K562 (cell line): ENCODE data around the gene ARHGAP28. TPM values are rescaled to one million over a fixed set of nuclear protein-coding genes. Genes with fewer than 3 reads are reported as not detected.

Source experiments
- E2F3 ChIP-seq: fragments of 250-450 bp; sonication (Bioruptor Pico); IDR thresholded peaks from 2 replicates; pipeline ENCODE4 v1.4.0; 2020; ENCODE audit warnings: mild to moderate bottlenecking
- HBP1 ChIP-seq: fragments of 450-650 bp; formaldehyde crosslinking; IDR thresholded peaks from 2 replicates; pipeline ENCODE4 v1.4.0; 2022; ENCODE audit warnings: missing genetic modification characterization
- HNRNPH1 ChIP-seq: fragments of 200-400 bp; formaldehyde crosslinking; optimal IDR thresholded peaks from 2 replicates; pipeline ENCODE3; 2017; ENCODE audit warnings: low read depth, mild to moderate bottlenecking, low read length, moderate library complexity
- MAZ ChIP-seq, 2 experiments: fragments of 450-650 bp in 1 of 2; sonication (generic) in 1 of 2; formaldehyde crosslinking; IDR thresholded peaks in 1 of 2; conservative IDR thresholded peaks in 1 of 2; 2 replicates each; pipeline versions ENCODE4 v1.4.0 to v1.5.0; 2020; ENCODE audit warnings: mild to moderate bottlenecking in 1 of 2, missing genetic modification reagents in 1 of 2
- NR2C1 ChIP-seq, 2 experiments: fragments of 450-650 bp; IDR thresholded peaks; 2 replicates each; pipeline ENCODE4 v1.6.1; 2017; ENCODE audit warnings: mild to moderate bottlenecking in 2 of 2, antibody characterized with exemption in 1 of 2, inconsistent platforms in 1 of 2, missing compliant biosample characterization in 1 of 2, missing genetic modification characterization in 1 of 2
- NRF1 ChIP-seq, 2 experiments: fragments of 450-650 bp; IDR thresholded peaks in 1 of 2; conservative IDR thresholded peaks in 1 of 2; 2 replicates each; pipeline ENCODE4 v1.6.1; 2014; ENCODE audit warnings: mild to moderate bottlenecking in 2 of 2
- PML ChIP-seq: IDR thresholded peaks from 2 replicates; pipeline ENCODE4 v1.6.1; 2012; ENCODE audit warnings: low read length, inconsistent platforms
- ZC3H4 ChIP-seq: sonication (generic); formaldehyde crosslinking; IDR thresholded peaks from 2 replicates; pipeline ENCODE4 v1.9.0; 2021; ENCODE audit warnings: missing genetic modification reagents, borderline replicate concordance
- ZNF589 ChIP-seq: fragments of 200-800 bp; sonication (Bioruptor generic); IDR thresholded peaks from 2 replicates; pipeline ENCODE4 v1.6.1; 2016; ENCODE audit warnings: low read depth, missing genetic modification characterization, missing compliant biosample characterization
- ZNF609 ChIP-seq: sonication (generic); formaldehyde crosslinking; IDR thresholded peaks from 2 replicates; pipeline ENCODE4 v1.8.1; 2023; ENCODE audit warnings: missing genetic modification reagents, mild to moderate bottlenecking, borderline replicate concordance
- ZNF766 ChIP-seq: fragments of 200-800 bp; sonication (Bioruptor generic); conservative IDR thresholded peaks from 2 replicates; pipeline ENCODE4 v1.6.1; 2016; ENCODE audit warnings: missing genetic modification characterization, missing compliant biosample characterization
- polyA plus RNA-seq, 8 experiments: library from polyadenylated mRNA; depleted of rRNA in 4 of 8; stranded (reverse) in 5 of 8; unstranded in 3 of 8; fragments of >200 nt; fragmentation: Nextera tagmentation in 2 of 8; fragmentation: Illumina TruSeq in 1 of 8; extraction: Ambion mirVana in 2 of 8; extraction: Trizol in 1 of 8; gene quantifications; 2 replicates each; pipeline versions ENCODE4 v1.2.1 to v1.2.3, GENCODE V29; 2011 to 2014; ENCODE audit warnings: inconsistent platforms in 1 of 8, missing spikeins in 1 of 8
- total RNA-seq, 7 experiments: library from RNA; depleted of rRNA in 6 of 7; stranded (reverse); fragments of >200 nt in 6 of 7; fragmentation: Illumina TruSeq in 2 of 7; extraction: Trizol in 2 of 7; gene quantifications; 2 replicates each; pipeline versions ENCODE4 v1.2.1 to v1.2.3, GENCODE V29; 2011 to 2021; ENCODE audit warnings: low replicate concordance in 1 of 7

Gene ARHGAP28
- total and polyA plus RNA-seq, 9 of the 15 experiments (the other 6 are each of a cell fraction or from before 2014, with no cell fraction given) = 0.93 to 5.9 (median 5.0) TPM

DNA sequence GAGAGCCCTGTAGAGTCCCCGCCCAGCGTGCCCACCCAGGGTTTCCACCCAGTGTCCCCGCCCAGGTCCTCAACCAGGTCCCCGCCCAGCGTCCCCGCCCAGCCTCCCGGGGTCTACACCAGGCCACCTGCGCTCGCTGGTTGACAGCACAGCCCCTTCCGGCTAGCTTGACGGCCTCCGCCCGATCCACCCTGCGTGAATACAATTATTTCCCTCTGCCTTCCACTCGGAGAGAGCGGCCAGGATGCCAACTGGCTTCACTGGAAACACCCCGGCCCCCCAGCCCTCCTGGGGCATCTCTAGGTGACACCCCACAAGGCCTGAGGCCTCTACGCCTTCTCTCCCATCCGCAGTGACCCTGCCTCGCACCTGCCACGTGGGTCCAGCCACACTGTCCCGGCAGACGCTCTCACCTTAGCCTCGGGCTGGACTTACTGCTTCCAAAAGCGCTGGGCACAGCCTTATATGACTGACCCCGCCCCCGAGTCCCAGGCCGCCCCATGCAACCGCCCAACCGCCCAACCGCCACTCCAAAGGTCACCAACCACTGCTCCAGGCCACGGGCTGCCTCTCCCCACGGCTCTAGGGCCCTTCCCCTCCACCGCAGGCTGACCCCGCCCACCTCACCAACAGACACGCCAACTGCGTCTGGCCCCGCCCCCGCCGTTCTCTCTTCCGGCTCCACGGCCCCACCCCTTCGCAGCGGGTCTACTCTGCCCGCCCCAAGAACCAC, 200.0 kb downstream of the ARHGAP28 start (continued):
- TF ChIP-seq E2F3 = peak; percentile 61; the same call in 1 of the 2 replicates
- 0 out of 2 replicates have a peak, but pooled peaks have one; percentile 44 for TF ChIP-seq ZNF589 (CRISPR knock-in tag)
- no peak for TF ChIP-seq PML
- TF ChIP-seq HNRNPH1 = no peak
- TF ChIP-seq NR2C1 (IDR thresholded peaks at IDR 0.05) = peak; percentile 73; the same call in 1 of the 2 replicates
- TF ChIP-seq NR2C1 (tag; IDR thresholded peaks at IDR 0.05) = peak; percentile 78; the same call in 1 of the 2 replicates
- TF ChIP-seq HBP1 (CRISPR knock-in tag) = peak; percentile 8; the same call in 1 of the 2 replicates
- TF ChIP-seq ZC3H4 (CRISPR knock-in tag) = no peak
- peak; percentile 55 to 63 for TF ChIP-seq MAZ (CRISPR knock-in tag; conservative IDR thresholded peaks at IDR 0.05 in 1 of 2, IDR thresholded peaks at IDR 0.05 in 1 of 2)
- TF ChIP-seq ZNF609 (CRISPR knock-in tag) = no peak
- TF ChIP-seq NRF1 (conservative IDR thresholded peaks at IDR 0.05 in 1 of 2, IDR thresholded peaks at IDR 0.05 in 1 of 2) = peak; percentile 37 to 55
- TF ChIP-seq ZNF766 (CRISPR knock-in tag) = no peak
